Lower leg skin (tissue), 3 donors: Measurements from ENCODE around the gene STK17B.

Experiments
- CTCF ChIP-seq, 3 donors: fragments of 450-650 bp; IDR thresholded peaks; one replicate each; pipeline ENCODE4 v1.5.1; 2016; ENCODE audit warnings: antibody characterized with exemption in 3 of 3, mild to moderate bottlenecking in 3 of 3, moderate library complexity in 2 of 3
- POLR2A ChIP-seq, 2 donors: fragments of 450-650 bp; IDR thresholded peaks; one replicate each; pipeline ENCODE4 v1.6.1; 2016 to 2017; ENCODE audit warnings: antibody characterized with exemption in 2 of 2, mild to moderate bottlenecking in 1 of 2, moderate library complexity in 1 of 2

GRCh38 chr2:196140213-196140612 is 31.2 kb downstream of the STK17B start:
- no peak for TF ChIP-seq CTCF (IDR thresholded peaks at IDR 0.05)
- no peak for TF ChIP-seq POLR2A (IDR thresholded peaks at IDR 0.05)
